Measurements from ENCODE around the gene PLA2G7.

GRCh38 chr6:46741482-46741881, 6.3 kb upstream of the PLA2G7 start:
- TF ChIP-seq, protein P1, sequence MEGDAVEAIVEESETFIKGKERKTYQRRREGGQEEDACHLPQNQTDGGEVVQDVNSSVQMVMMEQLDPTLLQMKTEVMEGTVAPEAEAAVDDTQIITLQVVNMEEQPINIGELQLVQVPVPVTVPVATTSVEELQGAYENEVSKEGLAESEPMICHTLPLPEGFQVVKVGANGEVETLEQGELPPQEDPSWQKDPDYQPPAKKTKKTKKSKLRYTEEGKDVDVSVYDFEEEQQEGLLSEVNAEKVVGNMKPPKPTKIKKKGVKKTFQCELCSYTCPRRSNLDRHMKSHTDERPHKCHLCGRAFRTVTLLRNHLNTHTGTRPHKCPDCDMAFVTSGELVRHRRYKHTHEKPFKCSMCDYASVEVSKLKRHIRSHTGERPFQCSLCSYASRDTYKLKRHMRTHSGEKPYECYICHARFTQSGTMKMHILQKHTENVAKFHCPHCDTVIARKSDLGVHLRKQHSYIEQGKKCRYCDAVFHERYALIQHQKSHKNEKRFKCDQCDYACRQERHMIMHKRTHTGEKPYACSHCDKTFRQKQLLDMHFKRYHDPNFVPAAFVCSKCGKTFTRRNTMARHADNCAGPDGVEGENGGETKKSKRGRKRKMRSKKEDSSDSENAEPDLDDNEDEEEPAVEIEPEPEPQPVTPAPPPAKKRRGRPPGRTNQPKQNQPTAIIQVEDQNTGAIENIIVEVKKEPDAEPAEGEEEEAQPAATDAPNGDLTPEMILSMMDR (IDR thresholded peaks at IDR 0.05), result no peak
- no peak for TF ChIP-seq POLR2A (IDR thresholded peaks at IDR 0.05)
